IMR-90 (cell line): Measurements from ENCODE around the gene NRCAM. TPM values are rescaled to one million over a fixed set of nuclear protein-coding genes. Genes with fewer than 3 reads are reported as not detected.

ENCODE experiments used
- ATAC-seq: fragments of 200-7000 bp; cut with Tn5 transposase; 2 replicates; pipeline ENCODE4 v1.9.1; 2020; ENCODE audit warnings: low read depth, mild to moderate bottlenecking, moderate library complexity
- BruUV-seq: library from RNA; stranded (reverse); fragments of 400-500 nt; replicated peaks from 2 replicates; lab custom pipeline; 2021; lab: Mats Ljungman, UMichigan
- CTCF ChIA-PET: fragments of 300-600 bp; formaldehyde crosslinking; extraction: SDS; loops from one replicate; lab custom pipeline; 2021; ENCODE audit warnings: antibody characterized with exemption; lab: Yijun Ruan, JAX
- POLR2A ChIA-PET: fragments of 300-600 bp; sonication (Branson Sonifier 250); formaldehyde crosslinking; loops from one replicate; lab custom pipeline; 2022; ENCODE audit warnings: antibody characterized with exemption; ENCODE audit not compliant: unreplicated experiment; lab: Charles Lee
- DNase-seq: peaks from one replicate; pipeline ENCODE4 v3.0.0; 2013
- H2AFZ ChIP-seq: replicated peaks from 2 replicates; pipeline ENCODE3; 2013; ENCODE audit warnings: low read length, mild to moderate bottlenecking; ENCODE audit not compliant: poor library complexity
- H2AK5ac ChIP-seq: 2 replicates; pipeline ENCODE4 v1.6.1; 2013; ENCODE audit warnings: low read depth, low read length, inconsistent platforms
- H2AK9ac ChIP-seq: replicated peaks from 2 replicates; pipeline ENCODE3; 2013; ENCODE audit warnings: mild to moderate bottlenecking, low read depth, low read length, moderate library complexity; ENCODE audit not compliant: poor library complexity
- H2BK120ac ChIP-seq: 2 replicates; pipeline ENCODE4 v1.6.1; 2013; ENCODE audit warnings: low read depth, low read length, inconsistent platforms
- H2BK15ac ChIP-seq: 3 replicates; pipeline ENCODE4 v1.6.1; 2013; ENCODE audit warnings: low read depth, low read length, inconsistent platforms
- H2BK20ac ChIP-seq: 2 replicates; pipeline ENCODE4 v1.6.1; 2013; ENCODE audit warnings: low read depth, mild to moderate bottlenecking, inconsistent platforms, low read length, moderate library complexity
- H2BK5ac ChIP-seq: 2 replicates; pipeline ENCODE4 v1.6.1; 2013; ENCODE audit warnings: mild to moderate bottlenecking, low read depth, low read length, inconsistent platforms; ENCODE audit not compliant: poor library complexity, severe bottlenecking
- H3K14ac ChIP-seq: replicated peaks from 2 replicates; pipeline ENCODE4 v1.6.1; 2013; ENCODE audit warnings: low read depth, low read length, inconsistent platforms
- H3K18ac ChIP-seq: 2 replicates; pipeline ENCODE4 v1.6.1; 2013; ENCODE audit warnings: low read depth, low read length, control low read depth
- H3K23ac ChIP-seq: 2 replicates; pipeline ENCODE4 v1.6.1; 2013; ENCODE audit warnings: low read depth, low read length, inconsistent platforms
- H3K27ac ChIP-seq: 2 replicates; pipeline ENCODE4 v1.5.1; 2013; ENCODE audit warnings: mild to moderate bottlenecking, control low read depth, low read length; ENCODE audit not compliant: insufficient read depth
- H3K27me3 ChIP-seq: 2 replicates; pipeline ENCODE4 v1.6.1; 2013; ENCODE audit warnings: low read length; ENCODE audit not compliant: control insufficient read depth, insufficient read depth
- H3K36me3 ChIP-seq: 2 replicates; pipeline ENCODE4 v1.6.1; 2013; ENCODE audit warnings: low read length, mixed read lengths; ENCODE audit not compliant: control insufficient read depth, insufficient read depth
- H3K4ac ChIP-seq: 2 replicates; pipeline ENCODE4 v1.6.1; 2013; ENCODE audit warnings: low read depth, low read length, inconsistent platforms
- H3K4me1 ChIP-seq: 2 replicates; pipeline ENCODE4 v1.6.1; 2013; ENCODE audit warnings: low read length, mixed read lengths; ENCODE audit not compliant: control insufficient read depth, insufficient read depth
- H3K4me2 ChIP-seq: 2 replicates; pipeline ENCODE4 v1.6.1; 2013; ENCODE audit warnings: low read depth, mild to moderate bottlenecking, control low read depth, low read length, moderate library complexity
- H3K4me3 ChIP-seq: 2 replicates; pipeline ENCODE4 v1.5.1; 2013; ENCODE audit warnings: low read depth, mild to moderate bottlenecking, control low read depth, low read length, moderate library complexity; ENCODE audit not compliant: insufficient read depth
- H3K56ac ChIP-seq: 2 replicates; pipeline ENCODE4 v1.6.1; 2013; ENCODE audit warnings: low read length, inconsistent platforms; ENCODE audit not compliant: insufficient read depth; ENCODE audit errors: extremely low read depth
- H3K79me1 ChIP-seq, 2 experiments: 2 replicates each; pipeline ENCODE4 v1.6.1; 2013; ENCODE audit warnings: low read length in 2 of 2, inconsistent platforms in 1 of 2, low read depth in 1 of 2
- H3K9ac ChIP-seq: 2 replicates; pipeline ENCODE4 v1.6.1; 2013; ENCODE audit warnings: low read depth, low read length, control low read depth
- H3K9me1 ChIP-seq: 2 replicates; pipeline ENCODE4 v1.6.1; 2013; ENCODE audit warnings: low read length, inconsistent platforms; ENCODE audit not compliant: insufficient read depth
- H3K9me3 ChIP-seq: 2 replicates; pipeline ENCODE4 v1.6.1; 2013; ENCODE audit warnings: low read length; ENCODE audit not compliant: control insufficient read depth, insufficient read depth
- H4K20me1 ChIP-seq: 2 replicates; pipeline ENCODE4 v1.6.1; 2013; ENCODE audit warnings: low read length, inconsistent platforms; ENCODE audit not compliant: insufficient read depth
- H4K5ac ChIP-seq: 2 replicates; pipeline ENCODE4 v1.6.1; 2013; ENCODE audit warnings: mild to moderate bottlenecking, low read depth, low read length, control low read depth
- H4K8ac ChIP-seq, 2 experiments: 2 replicates each; pipeline ENCODE4 v1.6.1; 2013; ENCODE audit warnings: low read depth in 2 of 2, low read length in 2 of 2, control low read depth in 1 of 2, inconsistent platforms in 1 of 2
- H4K91ac ChIP-seq: 2 replicates; pipeline ENCODE4 v1.6.1; 2013; ENCODE audit warnings: low read depth, low read length, inconsistent platforms; ENCODE audit not compliant: insufficient read depth
- MAFK ChIP-seq: IDR thresholded peaks from 2 replicates; pipeline ENCODE4 v1.6.1; 2012; ENCODE audit warnings: low read depth, low read length, improper control_type of control experiment
- RAD21 ChIP-seq: IDR thresholded peaks from 2 replicates; pipeline ENCODE4 v1.6.1; 2012; ENCODE audit warnings: low read length, improper control_type of control experiment
- SMC3 ChIP-seq: fragments of 150-350 bp; IDR thresholded peaks from 2 replicates; pipeline ENCODE4 v1.6.1; 2016; ENCODE audit warnings: low read depth, mild to moderate bottlenecking, antibody characterized with exemption, low read length, moderate library complexity
- WGBS, 2 experiments: methylation state at CpG; one replicate each; pipeline versions ENCODE4 v1.1.5 to v1.1.7; 2013; ENCODE audit warnings: missing lambda C conversion rate in 2 of 2; ENCODE audit not compliant: insufficient read length in 1 of 2; ENCODE audit errors: extremely low coverage in 2 of 2; 5-methylcytosine and 5-hydroxymethylcytosine counted together
- dilution Hi-C: fragments of 300-500 bp; cut with HindIII; formaldehyde crosslinking; loops from one replicate; pipeline ENCODE4 v1.14.3; 2018; ENCODE audit warnings: low sequenced_read_pairs; ENCODE audit not compliant: unreplicated experiment
- in situ Hi-C: fragments of 300-500 bp; cut with MboI; formaldehyde crosslinking; loops from 3 replicates; pipeline ENCODE4 v1.14.3; 2019; ENCODE audit warnings: low sequenced_read_pairs, inconsistent platforms, mixed read lengths
- intact Hi-C: fragments of 100-400 bp; cut with micrococcal nuclease; formaldehyde crosslinking; loops from 2 replicates; pipeline ENCODE4 v1.10.0; 2022
- polyA plus RNA-seq, 3 experiments: library from polyadenylated mRNA; depleted of rRNA; stranded (reverse); fragments of >200 nt; gene quantifications; 2 replicates each; pipeline ENCODE4 v1.2.3, GENCODE V29; 2012; ENCODE audit warnings: low replicate concordance in 1 of 3
- total RNA-seq: library from RNA; depleted of rRNA; stranded (reverse); fragments of >200 nt; gene quantifications from 2 replicates; pipeline ENCODE4 v1.2.3, GENCODE V29; 2012

NRCAM gene
- total and polyA plus RNA-seq, 2 of the 4 experiments (the other 2 are of a cell fraction): 0.46 to 1.1 TPM

DNA sequence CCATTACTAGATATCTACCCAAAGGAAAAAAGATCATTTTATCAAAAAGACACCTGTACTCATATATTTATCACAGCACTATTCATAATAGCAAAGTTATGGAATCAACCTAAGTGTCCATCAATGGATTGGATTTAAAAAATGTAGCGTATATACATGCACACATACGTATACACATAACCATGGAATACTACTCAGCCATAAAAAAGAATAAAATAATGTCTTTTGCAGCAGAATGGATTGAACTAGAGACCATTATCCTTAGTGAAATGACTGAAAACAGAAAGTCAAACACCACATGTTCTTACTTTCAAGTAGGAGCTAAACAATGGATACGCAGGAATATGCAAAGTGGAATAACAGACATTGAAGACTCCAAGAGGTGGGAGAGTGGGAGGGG lies 168.4 kb downstream of the NRCAM start:
- CTCF ChIA-PET: no interaction called here
- H2AK9ac ChIP-seq: no peak overlapping the region
- no peaks in the 10 kb centered on the region for H3K79me1 ChIP-seq
- no CpG with 5 or more reads among the region's 3 CpGs for WGBS, 2 experiments
- no peak overlapping the region for H3K14ac ChIP-seq
- H3K9ac ChIP-seq: no peak overlapping the region
- H3K27me3 ChIP-seq: peaks cover 5% of the 10 kb centered on the region
- TF ChIP-seq MAFK (no peak), SMC3 (no peak), RAD21 (no peak)
- no peak overlapping the region for H2AK5ac ChIP-seq
- in situ Hi-C loops (no loop called here), dilution Hi-C loops (no loop called here), intact Hi-C loops (no loop called here)
- H4K91ac ChIP-seq: no peak overlapping the region
- H3K9me1 ChIP-seq: no peaks in the 10 kb centered on the region
- H2BK20ac ChIP-seq: no peak overlapping the region
- no peak overlapping the region for H3K4ac ChIP-seq
- H3K18ac ChIP-seq: no peak overlapping the region
- ATAC-seq (no peak), DNase-seq (no peak)
- H3K23ac ChIP-seq: no peak overlapping the region
- no peak overlapping the region for H3K56ac ChIP-seq
- no peak overlapping the region for H2AFZ ChIP-seq
- no peaks in the 10 kb centered on the region for H3K36me3 ChIP-seq
- no peak overlapping the region for H2BK120ac ChIP-seq
- no peak overlapping the region for H2BK15ac ChIP-seq
- H3K9me3 ChIP-seq: no peaks in the 10 kb centered on the region
- no peak overlapping the region for H3K27ac ChIP-seq
- H2BK5ac ChIP-seq: no peak overlapping the region
- BruUV-seq: no TSS peak
- no peak overlapping the region for H3K4me3 ChIP-seq
- H4K5ac ChIP-seq: no peak overlapping the region
- POLR2A ChIA-PET: no interaction called here
- no peak overlapping the region for H3K4me2 ChIP-seq
- H3K4me1 ChIP-seq: no peaks in the 10 kb centered on the region
- no peak overlapping the region for H4K8ac ChIP-seq
- no peaks in the 10 kb centered on the region for H4K20me1 ChIP-seq
